Activated T-helper 2 cell treated with anti-CD3 and anti-CD28 coated beads, Interferon-gamma antibody, Interleukin-2, Interleukin-4, amounts not matched to agents 10 μg/mL and 5 μg/mL and 100 μg/mL, durations not matched to agents 14 hours and 24 hours and 36 hours (primary cell): ENCODE data around the gene UCN. TPM values are rescaled to one million over a fixed set of nuclear protein-coding genes. Genes with fewer than 3 reads are reported as not detected.

ENCODE experiments used
- DNase-seq: peaks from one replicate; pipeline ENCODE4 v3.0.0; 2021; ENCODE audit warnings: low spot score
- H3K27ac Mint-ChIP-seq: one replicate; pipeline ENCODE4 v1.8.0; 2021; ENCODE audit warnings: mixed read lengths
- H3K27me3 Mint-ChIP-seq: one replicate; pipeline ENCODE4 v1.8.0; 2021; ENCODE audit warnings: low read depth, mixed read lengths
- H3K36me3 Mint-ChIP-seq: one replicate; pipeline ENCODE4 v1.8.0; 2021; ENCODE audit warnings: low read depth, mixed read lengths
- H3K4me1 Mint-ChIP-seq: one replicate; pipeline ENCODE4 v1.8.0; 2021; ENCODE audit warnings: low read depth, mixed read lengths
- H3K4me3 Mint-ChIP-seq: one replicate; pipeline ENCODE4 v1.8.0; 2021; ENCODE audit warnings: low read depth, mild to moderate bottlenecking, moderate library complexity, mixed read lengths
- H3K9me3 Mint-ChIP-seq: one replicate; pipeline ENCODE4 v1.8.0; 2021; ENCODE audit warnings: mixed read lengths
- intact Hi-C: fragments of 100-400 bp; cut with micrococcal nuclease; formaldehyde crosslinking; loops from one replicate; pipeline ENCODE4 v1.15.1; 2023
- total RNA-seq: library from RNA; stranded (reverse); gene quantifications from 2 replicates; pipeline ENCODE4 v1.2.3, GENCODE V29; 2022

Gene UCN
- total RNA-seq, 1 donor from 2014 or later, result 0.94 TPM

GRCh38 chr2:27258051-27258450 is 50.2 kb downstream of the UCN start:
- no peaks in the 10 kb centered on the region for H3K9me3 Mint-ChIP-seq
- intact Hi-C loops, result no loop called here
- H3K27me3 Mint-ChIP-seq, result peaks cover 50% of the 10 kb centered on the region

More at GRCh38 chr2:27258051-27258450, 50.2 kb downstream of the UCN start:
- peaks cover 7% of the 10 kb centered on the region for H3K4me1 Mint-ChIP-seq
- DNase-seq, result no peak
- no peak overlapping the region for H3K4me3 Mint-ChIP-seq
- no peak overlapping the region for H3K27ac Mint-ChIP-seq
- no peaks in the 10 kb centered on the region for H3K36me3 Mint-ChIP-seq

Other genes with a start within 250 kb of the UCN start
- 330 and 341 TPM in 2 replicates for gene OST4, start 236.8 kb downstream of the UCN start, total RNA-seq
- 0.87 and 0.94 TPM in 2 replicates for gene EMILIN1, start 229.8 kb downstream of the UCN start, total RNA-seq
- gene KHK, start 221.7 kb downstream of the UCN start, total RNA-seq, result 12.3 and 13.4 TPM in 2 replicates
- gene CGREF1, start 189.3 kb downstream of the UCN start, total RNA-seq, result 8.1 and 9.0 TPM in 2 replicates
- gene ABHD1, start 184.6 kb downstream of the UCN start, total RNA-seq, result 1.2 and 1.5 TPM in 2 replicates
- 79.8 and 82.6 TPM in 2 replicates for gene PREB, start 173.8 kb downstream of the UCN start, total RNA-seq
- gene PRR30, start 169.0 kb downstream of the UCN start, total RNA-seq, result not detected in 2 replicates
- not detected in 2 replicates for gene TCF23, start 159.4 kb downstream of the UCN start, total RNA-seq
- 107 and 114 TPM in 2 replicates for gene ATRAID, start 96.4 kb downstream of the UCN start, total RNA-seq
- gene SLC5A6, start 96.2 kb downstream of the UCN start, total RNA-seq, result 70.7 and 73.9 TPM in 2 replicates
- 141 and 146 TPM in 2 replicates for gene CAD, start 91.1 kb downstream of the UCN start, total RNA-seq
- gene SLC30A3, start 45.4 kb downstream of the UCN start, total RNA-seq, result 1.7 and 1.9 TPM in 2 replicates
- not detected in 2 replicates for gene DNAJC5G, start 33.0 kb downstream of the UCN start, total RNA-seq
- 0.21 and 0.25 TPM in 2 replicates for gene TRIM54, start 26.0 kb downstream of the UCN start, total RNA-seq
- gene MPV17, start 14.7 kb upstream of the UCN start, total RNA-seq, result 80.4 and 82.6 TPM in 2 replicates
- 65.8 and 66.9 TPM in 2 replicates for gene GTF3C2, start 48.3 kb upstream of the UCN start, total RNA-seq
- gene EIF2B4, start 61.9 kb upstream of the UCN start, total RNA-seq, result 43.4 and 44.8 TPM in 2 replicates
- gene SNX17, start 62.2 kb upstream of the UCN start, total RNA-seq, result 117 and 120 TPM in 2 replicates
- 11.7 and 12.8 TPM in 2 replicates for gene ZNF513, start 72.3 kb upstream of the UCN start, total RNA-seq
- 159 and 163 TPM in 2 replicates for gene PPM1G, start 101.1 kb upstream of the UCN start, total RNA-seq
- 98.0 and 106 TPM in 2 replicates for gene NRBP1, start 120.2 kb upstream of the UCN start, total RNA-seq
- 6.2 and 7.5 TPM in 2 replicates for gene KRTCAP3, start 133.9 kb upstream of the UCN start, total RNA-seq
- 16.4 and 18.8 TPM in 2 replicates for gene IFT172, start 181.3 kb upstream of the UCN start, total RNA-seq
- 0.18 and 0.30 TPM in 2 replicates for gene FNDC4, start 186.8 kb upstream of the UCN start, total RNA-seq
- gene GCKR, start 188.4 kb upstream of the UCN start, total RNA-seq, result not detected in 2 replicates